Measurements from ENCODE around the gene FUOM.
"Not testable (repeated sequence)": the region's sequence is repeated elsewhere in the genome, so short reads cannot be mapped to it uniquely, and the experiment has no call there.

Gene FUOM

GRCh38 chr10:133325440-133326222 is 32.2 kb downstream of the FUOM start:
- H3K36me3 ChIP-seq (ENCODE audit: control insufficient read depth, insufficient read depth, low read length), result no peaks in the 10 kb centered on the region

GRCh38 chr10:133324857-133325260 is 33.0 kb downstream of the FUOM start:
- TF ChIP-seq CTCF (IDR thresholded peaks at IDR 0.05; ENCODE audit: insufficient read depth, low read length, poor library complexity, severe bottlenecking), result no peak
- Histone ChIP-seq H3K36me3 (ENCODE audit: control insufficient read depth, insufficient read depth, low read length) (no peaks in the 10 kb centered on the region), H3K27me3 (replicated peaks; ENCODE audit: control insufficient read depth, insufficient read depth, low read length) (no peaks in the 10 kb centered on the region; the same call in 1 of the 2 replicates), H3K4me3 (replicated peaks; ENCODE audit: low read depth, low read length) (no peak overlapping the region)
- DNase-seq (ENCODE audit: extremely low read depth, insufficient read length), result no peak

More at GRCh38 chr10:133325440-133326222, 32.2 kb downstream of the FUOM start:
- no peak overlapping the region; the same call in 1 of the 2 replicates for H3K4me3 ChIP-seq (replicated peaks; ENCODE audit: low read depth, low read length)
- no peaks in the 10 kb centered on the region; the same call in 1 of the 2 replicates for H3K27me3 ChIP-seq (replicated peaks; ENCODE audit: control insufficient read depth, insufficient read depth, low read length)
- TF ChIP-seq CTCF (IDR thresholded peaks at IDR 0.05; ENCODE audit: insufficient read depth, low read length, poor library complexity, severe bottlenecking), result no peak
- no peak for DNase-seq (ENCODE audit: extremely low read depth, insufficient read length)

- no peaks in the 10 kb centered on the region for H3K36me3 ChIP-seq (ENCODE audit: control insufficient read depth, insufficient read depth, low read length)
- DNase-seq (ENCODE audit: extremely low read depth, insufficient read length), result no peak
- H3K27me3 ChIP-seq (replicated peaks; ENCODE audit: control insufficient read depth, insufficient read depth, low read length), result no peaks in the 10 kb centered on the region; the same call in 1 of the 2 replicates
- TF ChIP-seq CTCF (IDR thresholded peaks at IDR 0.05; ENCODE audit: insufficient read depth, low read length, poor library complexity, severe bottlenecking), result no peak
- no peak overlapping the region for H3K4me3 ChIP-seq (replicated peaks; ENCODE audit: low read depth, low read length)
Observed at GRCh38 chr10:133324198-133324792, 33.5 kb downstream of the FUOM start.

- not testable (repeated sequence) for H3K27me3 ChIP-seq (replicated peaks; ENCODE audit: control insufficient read depth, insufficient read depth, low read length); DNase-seq (ENCODE audit: extremely low read depth, insufficient read length); H3K4me3 ChIP-seq (replicated peaks; ENCODE audit: low read depth, low read length); H3K36me3 ChIP-seq (ENCODE audit: control insufficient read depth, insufficient read depth, low read length)
Observed at GRCh38 chr10:133322064-133322709, 35.6 kb downstream of the FUOM start.

GRCh38 chr10:133320852-133321422 is 36.9 kb downstream of the FUOM start:
- H3K27me3 ChIP-seq (replicated peaks; ENCODE audit: control insufficient read depth, insufficient read depth, low read length); DNase-seq (ENCODE audit: extremely low read depth, insufficient read length); H3K4me3 ChIP-seq (replicated peaks; ENCODE audit: low read depth, low read length); H3K36me3 ChIP-seq (ENCODE audit: control insufficient read depth, insufficient read depth, low read length): not testable (repeated sequence)

- H3K27me3 ChIP-seq (replicated peaks; ENCODE audit: control insufficient read depth, insufficient read depth, low read length), result no peaks in the 10 kb centered on the region
- peak; percentile 56 for DNase-seq (ENCODE audit: extremely low read depth, insufficient read length)
- H3K36me3 ChIP-seq (ENCODE audit: control insufficient read depth, insufficient read depth, low read length), result no peaks in the 10 kb centered on the region
- peak; percentile 68 for TF ChIP-seq CTCF (IDR thresholded peaks at IDR 0.05; ENCODE audit: insufficient read depth, low read length, poor library complexity, severe bottlenecking)
- peak overlapping the region; percentile 34 for H3K4me3 ChIP-seq (replicated peaks; ENCODE audit: low read depth, low read length)
Observed at GRCh38 chr10:133318494-133319127, 39.2 kb downstream of the FUOM start.

All from GM06990 (cell line).